K562 (cell line): ENCODE results near the gene NUB1. TPM values are rescaled to one million over a fixed set of nuclear protein-coding genes. Genes with fewer than 3 reads are reported as not detected.

Source experiments
- CBFA2T3 ChIP-seq: fragments of 450-650 bp; IDR thresholded peaks from 2 replicates; pipeline ENCODE4 v1.6.1; 2017
- FOXP4 ChIP-seq: sonication (generic); formaldehyde crosslinking; IDR thresholded peaks from 2 replicates; pipeline ENCODE4 v1.8.0; 2022; ENCODE audit warnings: mild to moderate bottlenecking, missing genetic modification reagents, borderline replicate concordance
- HDAC1 ChIP-seq, 2 experiments: fragments of 450-650 bp; IDR thresholded peaks; 2 replicates each; pipeline ENCODE4 v1.6.1; 2016 to 2017; ENCODE audit warnings: inconsistent platforms in 1 of 2, mild to moderate bottlenecking in 1 of 2, moderate library complexity in 1 of 2
- HMBOX1 ChIP-seq: sonication (generic); IDR thresholded peaks from 2 replicates; pipeline ENCODE4 v1.6.1; 2016
- KDM5B ChIP-seq: fragments of 200-600 bp; sonication (generic); IDR thresholded peaks from 2 replicates; pipeline ENCODE4 v1.6.1; 2012; ENCODE audit warnings: low read depth, mild to moderate bottlenecking, moderate library complexity, low read length, control low read depth, inconsistent platforms; ENCODE audit not compliant: insufficient replicate concordance
- KLF13 ChIP-seq: fragments of 450-650 bp; IDR thresholded peaks from 2 replicates; pipeline ENCODE4 v1.6.1; 2016; ENCODE audit warnings: missing genetic modification characterization, low read depth, mild to moderate bottlenecking, missing compliant biosample characterization, moderate library complexity, borderline replicate concordance
- PHTF2 ChIP-seq: fragments of 250-450 bp; sonication (Bioruptor Pico); IDR thresholded peaks from 2 replicates; pipeline ENCODE4 v1.5.0; 2021; ENCODE audit warnings: mild to moderate bottlenecking
- POLR2A ChIP-seq: fragments of 450-650 bp; conservative IDR thresholded peaks from 2 replicates; pipeline ENCODE4 v1.6.1; 2016
- SMARCA4 ChIP-seq: fragments of 450-650 bp; IDR thresholded peaks from 2 replicates; pipeline ENCODE4 v1.6.1; 2016
- TBL1XR1 ChIP-seq, 2 experiments: IDR thresholded peaks; 2 replicates each; pipeline ENCODE4 v1.6.1; 2012; ENCODE audit warnings: improper control_type of control experiment in 2 of 2, low read length in 2 of 2, mild to moderate bottlenecking in 1 of 2
- TOE1 ChIP-seq, 2 experiments: fragments of 450-650 bp in 1 of 2; sonication (generic) in 1 of 2; formaldehyde crosslinking in 1 of 2; IDR thresholded peaks; 2 replicates each; pipeline versions ENCODE4 v1.7.1 to v1.8.0; 2016 to 2022; ENCODE audit warnings: borderline replicate concordance in 2 of 2, mild to moderate bottlenecking in 2 of 2, antibody characterized with exemption in 1 of 2, inconsistent platforms in 1 of 2, low read depth in 1 of 2, missing genetic modification reagents in 1 of 2, moderate library complexity in 1 of 2
- TRIM25 ChIP-seq: fragments of 450-650 bp; IDR thresholded peaks from 2 replicates; pipeline ENCODE4 v1.7.0; 2016; ENCODE audit warnings: borderline replicate concordance
- VEZF1 ChIP-seq: fragments of 200-800 bp; sonication (Bioruptor generic); IDR thresholded peaks from 2 replicates; pipeline ENCODE4 v1.6.1; 2017; ENCODE audit warnings: missing genetic modification characterization, missing compliant biosample characterization
- WHSC1 ChIP-seq: IDR thresholded peaks from one replicate; pipeline ENCODE4 v1.6.1; 2012; ENCODE audit warnings: low read length, control low read depth, inconsistent platforms
- ZBTB17 ChIP-seq: fragments of 450-650 bp; formaldehyde crosslinking; IDR thresholded peaks from 2 replicates; pipeline ENCODE4 v1.4.0; 2020; ENCODE audit warnings: mild to moderate bottlenecking
- ZBTB2 ChIP-seq: fragments of 450-650 bp; IDR thresholded peaks from 2 replicates; pipeline ENCODE4 v1.6.1; 2016; ENCODE audit warnings: antibody characterized with exemption
- ZNF174 ChIP-seq: fragments of 250-450 bp; sonication (Bioruptor Pico); IDR thresholded peaks from 2 replicates; pipeline ENCODE4 v1.4.0; 2020; ENCODE audit warnings: mild to moderate bottlenecking
- ZNF316 ChIP-seq: fragments of 450-650 bp; IDR thresholded peaks from 2 replicates; pipeline ENCODE4 v1.6.1; 2016
- ZNF561 ChIP-seq: fragments of 450-650 bp; formaldehyde crosslinking; conservative IDR thresholded peaks from 2 replicates; pipeline ENCODE4 v1.4.0; 2020; ENCODE audit warnings: mild to moderate bottlenecking, moderate library complexity
- ZSCAN32 ChIP-seq: fragments of 450-650 bp; formaldehyde crosslinking; IDR thresholded peaks from 2 replicates; pipeline ENCODE4 v1.4.0; 2020; ENCODE audit warnings: mild to moderate bottlenecking, moderate library complexity
- polyA plus RNA-seq, 8 experiments: library from polyadenylated mRNA; depleted of rRNA in 4 of 8; stranded (reverse) in 5 of 8; unstranded in 3 of 8; fragments of >200 nt; fragmentation: Nextera tagmentation in 2 of 8; fragmentation: Illumina TruSeq in 1 of 8; extraction: Ambion mirVana in 2 of 8; extraction: Trizol in 1 of 8; gene quantifications; 2 replicates each; pipeline versions ENCODE4 v1.2.1 to v1.2.3, GENCODE V29; 2011 to 2014; ENCODE audit warnings: inconsistent platforms in 1 of 8, missing spikeins in 1 of 8
- total RNA-seq, 7 experiments: library from RNA; depleted of rRNA in 6 of 7; stranded (reverse); fragments of >200 nt in 6 of 7; fragmentation: Illumina TruSeq in 2 of 7; extraction: Trizol in 2 of 7; gene quantifications; 2 replicates each; pipeline versions ENCODE4 v1.2.1 to v1.2.3, GENCODE V29; 2011 to 2021; ENCODE audit warnings: low replicate concordance in 1 of 7

Gene NUB1
- total and polyA plus RNA-seq, 9 of the 15 experiments (the other 6 are each of a cell fraction or from before 2014, with no cell fraction given), result 43.2 to 159 (median 85.2) TPM

GRCh38 chr7:151404216-151405011 lies 62.8 kb downstream of the NUB1 start (continued):
- TF ChIP-seq TRIM25 (no peak), TOE1 (IDR thresholded peaks at IDR 0.05; ENCODE audit: borderline replicate concordance) (no peak), TOE1 (CRISPR knock-in tag; IDR thresholded peaks at IDR 0.05; ENCODE audit: borderline replicate concordance, low read depth) (no peak), PHTF2 (CRISPR knock-in tag) (no peak), ZSCAN32 (CRISPR knock-in tag) (no peak), ZNF561 (no peak), KLF13 (tag) (no peak), ZBTB17 (CRISPR knock-in tag) (no peak), WHSC1 (peak; percentile 53), KDM5B (no peak), FOXP4 (CRISPR knock-in tag) (peak; percentile 44; the same call in 1 of the 2 replicates), SMARCA4 (no peak; the same call in 1 of the 2 replicates), ZNF174 (CRISPR knock-in tag) (no peak), ZBTB2 (peak; percentile 64; the same call in 1 of the 2 replicates), CBFA2T3 (peak; percentile 60), ZNF316 (peak; percentile 96), VEZF1 (CRISPR knock-in tag) (peak; percentile 36; the same call in 1 of the 2 replicates), POLR2A (0 out of 2 replicates have a peak, but pooled peaks have one; percentile 31), TBL1XR1 (IDR thresholded peaks at IDR 0.05; ENCODE audit: low read length in 2 of 2) (0 out of 4 replicates have a peak, but pooled peaks of 1 of the 2 experiments have one; percentile 2), HMBOX1 (no peak), HDAC1 (IDR thresholded peaks at IDR 0.05) (peak in 1 of 2 experiments; percentile 58; a peak in 1 of 4 replicates)
